RWPE2 (cell line): Measurements from ENCODE around the gene NEFH.

Experiments used
- ATAC-seq: fragments of 200-7000 bp; cut with Tn5 transposase; 3 replicates; pipeline ENCODE4 v1.9.1; 2021; ENCODE audit warnings: low read depth
- DNase-seq: peaks from one replicate; pipeline ENCODE4 v3.0.0-alpha.2; 2020; ENCODE audit warnings: low spot score
- H3K27ac ChIP-seq: fragments of 450-650 bp; 2 replicates; pipeline ENCODE4 v1.5.1; 2017; ENCODE audit warnings: mild to moderate bottlenecking; ENCODE audit not compliant: poor library complexity, severe bottlenecking
- H3K27me3 ChIP-seq: fragments of 250-450 bp; sonication (Bioruptor Pico); 2 replicates; pipeline ENCODE4 v1.5.1; 2021; ENCODE audit warnings: mild to moderate bottlenecking, moderate library complexity; ENCODE audit not compliant: insufficient read depth, poor library complexity, severe bottlenecking
- H3K36me3 ChIP-seq: fragments of 250-450 bp; sonication (Bioruptor Pico); 2 replicates; pipeline ENCODE4 v1.5.1; 2020; ENCODE audit warnings: low read depth, mild to moderate bottlenecking, moderate library complexity
- H3K4me1 ChIP-seq: fragments of 250-450 bp; sonication (Bioruptor Pico); 2 replicates; pipeline ENCODE4 v1.5.1; 2021; ENCODE audit warnings: mild to moderate bottlenecking, moderate library complexity; ENCODE audit not compliant: insufficient read depth, poor library complexity, severe bottlenecking
- H3K4me3 ChIP-seq: fragments of 250-450 bp; sonication (Bioruptor Pico); 2 replicates; pipeline ENCODE4 v1.5.1; 2021; ENCODE audit warnings: mild to moderate bottlenecking, moderate library complexity; ENCODE audit not compliant: severe bottlenecking
- H3K9me3 ChIP-seq: fragments of 250-450 bp; sonication (Bioruptor Pico); 2 replicates; pipeline ENCODE4 v1.5.1; 2021; ENCODE audit warnings: mild to moderate bottlenecking, moderate library complexity; ENCODE audit not compliant: severe bottlenecking
- CTCF ChIP-seq: fragments of 450-650 bp; IDR thresholded peaks from one replicate; pipeline ENCODE4 v1.5.1; 2017; ENCODE audit warnings: mild to moderate bottlenecking, moderate library complexity; ENCODE audit not compliant: poor library complexity, severe bottlenecking

NEFH gene

DNA sequence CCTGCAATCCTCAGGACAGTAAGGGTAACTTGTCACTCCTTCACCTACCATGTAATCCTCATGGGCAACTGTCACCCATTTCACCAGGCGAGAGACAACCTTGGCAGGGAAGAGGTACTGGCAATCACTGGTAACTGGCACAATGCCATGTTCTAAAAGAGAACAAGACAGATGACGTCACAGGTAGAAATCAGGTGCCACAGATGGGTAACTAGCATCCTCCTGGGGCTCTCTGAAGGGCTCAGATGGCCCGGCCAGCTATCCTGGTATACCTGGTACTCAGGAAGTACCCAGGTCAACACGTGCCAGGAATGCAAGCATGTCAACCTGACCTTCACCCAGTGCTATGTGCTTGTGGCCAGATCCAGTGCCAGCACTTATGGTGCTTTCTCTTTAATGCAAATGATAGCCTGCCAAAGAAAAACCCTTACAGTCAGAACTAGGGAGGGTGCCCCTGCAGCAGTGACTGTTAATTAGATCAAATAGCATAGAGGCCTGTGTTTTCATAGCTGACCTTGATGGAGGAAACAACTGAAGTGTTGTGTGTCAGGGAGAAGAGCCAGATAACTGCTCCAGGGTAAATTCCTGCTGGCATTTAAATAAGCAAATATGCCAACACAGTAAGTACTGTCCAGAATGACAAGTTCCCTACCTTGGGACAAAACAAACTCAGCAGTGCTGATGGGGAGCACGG lies 37.3 kb downstream of the NEFH start:
- no peak for ATAC-seq
- H3K27ac ChIP-seq: no peak overlapping the region
- no peak overlapping the region for H3K4me3 ChIP-seq
- no peaks in the 10 kb centered on the region for H3K9me3 ChIP-seq
- no peaks in the 10 kb centered on the region for H3K4me1 ChIP-seq
- H3K36me3 ChIP-seq: peaks cover 80% of the 10 kb centered on the region
- no peaks in the 10 kb centered on the region for H3K27me3 ChIP-seq
- no peak for TF ChIP-seq CTCF
- no peak for DNase-seq

DNA sequence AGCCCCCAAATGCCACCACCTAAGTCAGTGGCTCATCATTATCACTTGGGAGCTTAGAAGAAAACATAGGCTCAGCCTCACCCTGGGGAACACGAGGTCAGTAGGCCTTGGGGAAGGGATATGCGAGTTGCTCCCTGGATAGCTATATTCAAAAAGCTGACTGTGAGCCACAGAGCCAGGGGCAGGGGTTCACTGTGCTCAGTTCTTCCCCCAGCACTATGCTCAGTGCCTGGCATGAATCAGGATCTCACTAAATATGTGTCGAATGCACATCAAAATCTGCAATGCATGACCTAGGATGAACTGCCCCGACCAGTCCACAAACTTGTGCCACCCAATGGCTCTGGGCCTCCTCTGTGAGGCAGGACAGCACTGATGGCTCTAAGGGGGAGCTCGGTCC lies 38.4 kb downstream of the NEFH start:
- no peak overlapping the region for H3K27ac ChIP-seq
- DNase-seq (no peak), ATAC-seq (no peak)
- TF ChIP-seq CTCF: no peak
- H3K36me3 ChIP-seq: peaks cover 85% of the 10 kb centered on the region
- H3K9me3 ChIP-seq: no peaks in the 10 kb centered on the region
- no peaks in the 10 kb centered on the region for H3K27me3 ChIP-seq
- no peak overlapping the region for H3K4me3 ChIP-seq
- H3K4me1 ChIP-seq: no peaks in the 10 kb centered on the region

DNA sequence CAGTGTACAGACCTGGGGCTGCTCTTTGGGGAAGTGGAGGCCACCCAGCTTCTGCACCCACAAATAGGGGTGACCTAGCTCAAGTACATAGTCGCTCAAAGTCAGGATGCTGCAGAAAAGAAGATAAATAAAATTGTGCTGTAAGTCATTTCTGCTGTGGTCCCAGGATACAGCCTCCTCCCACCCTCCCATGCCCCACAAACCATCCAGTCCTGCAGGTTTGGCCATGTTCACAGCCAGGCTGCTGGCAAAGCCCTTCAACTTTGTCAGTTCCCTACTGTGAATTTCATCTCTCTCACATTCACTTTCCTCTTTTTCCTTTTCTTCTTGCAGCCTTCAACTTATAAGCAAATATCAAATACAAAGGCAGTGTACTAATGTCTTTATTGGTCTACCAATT lies 40.0 kb downstream of the NEFH start:
- H3K27me3 ChIP-seq: no peaks in the 10 kb centered on the region
- ATAC-seq (no peak), DNase-seq (no peak)
- TF ChIP-seq CTCF: no peak
- H3K27ac ChIP-seq: no peak overlapping the region
- no peaks in the 10 kb centered on the region for H3K9me3 ChIP-seq
- H3K4me3 ChIP-seq: no peak overlapping the region
- H3K36me3 ChIP-seq: peaks cover 94% of the 10 kb centered on the region
- no peaks in the 10 kb centered on the region for H3K4me1 ChIP-seq

DNA sequence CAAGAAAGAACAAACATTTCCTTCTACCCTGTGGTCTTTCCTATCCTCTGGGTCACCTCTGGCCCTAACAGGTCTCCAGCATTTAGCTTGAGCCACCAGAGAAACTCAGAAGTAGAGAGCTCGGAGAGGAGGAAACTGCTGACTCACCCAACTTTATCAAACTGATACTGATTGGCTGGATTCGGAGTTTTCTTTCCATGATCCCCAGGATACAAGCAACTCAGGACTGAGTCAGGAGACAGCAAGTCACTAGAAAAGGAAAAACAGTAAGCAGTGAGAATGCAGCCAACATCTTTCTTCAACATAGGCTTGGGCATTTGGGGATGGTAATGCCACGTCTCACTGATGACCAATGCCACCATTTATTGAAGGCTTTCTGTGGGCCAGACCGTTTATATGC lies 40.8 kb downstream of the NEFH start:
- no peak for ATAC-seq
- DNase-seq: no peak
- no peaks in the 10 kb centered on the region for H3K27me3 ChIP-seq
- no peaks in the 10 kb centered on the region for H3K9me3 ChIP-seq
- peaks cover 98% of the 10 kb centered on the region for H3K36me3 ChIP-seq
- TF ChIP-seq CTCF: no peak
- no peak overlapping the region for H3K4me3 ChIP-seq
- H3K4me1 ChIP-seq: no peaks in the 10 kb centered on the region
- H3K27ac ChIP-seq: no peak overlapping the region

DNA sequence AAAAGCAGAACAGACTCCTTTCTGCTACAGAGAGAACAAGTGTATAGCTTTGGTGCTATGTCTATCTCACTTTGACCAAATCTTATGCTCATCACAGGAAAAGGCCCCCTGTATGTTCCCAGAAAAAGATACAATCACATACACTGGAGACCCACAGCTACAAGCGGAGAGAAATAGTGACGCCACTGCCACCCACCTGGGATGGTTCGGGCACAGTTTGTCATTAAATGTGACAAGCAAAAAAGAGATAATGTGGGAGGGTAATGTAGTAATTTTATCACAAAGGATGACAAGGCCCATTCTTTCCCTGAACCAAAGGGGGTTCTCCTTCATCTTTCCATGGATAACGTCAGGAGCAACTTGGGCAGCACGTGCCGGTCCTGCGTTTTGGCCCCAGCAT lies 41.5 kb downstream of the NEFH start:
- DNase-seq (no peak), ATAC-seq (no peak)
- Histone ChIP-seq H3K27ac (no peak overlapping the region), H3K9me3 (no peaks in the 10 kb centered on the region), H3K4me1 (no peaks in the 10 kb centered on the region), H3K36me3 (peaks cover 97% of the 10 kb centered on the region), H3K27me3 (no peaks in the 10 kb centered on the region), H3K4me3 (no peak overlapping the region)
- TF ChIP-seq CTCF: no peak
